ENCODE data around the gene CMIP. TPM values are rescaled to one million over a fixed set of nuclear protein-coding genes. Genes with fewer than 3 reads are reported as not detected.

Gene CMIP
- polyA plus RNA-seq, 3 donors, result 0.85 to 61.9 (median 0.93) TPM

DNA sequence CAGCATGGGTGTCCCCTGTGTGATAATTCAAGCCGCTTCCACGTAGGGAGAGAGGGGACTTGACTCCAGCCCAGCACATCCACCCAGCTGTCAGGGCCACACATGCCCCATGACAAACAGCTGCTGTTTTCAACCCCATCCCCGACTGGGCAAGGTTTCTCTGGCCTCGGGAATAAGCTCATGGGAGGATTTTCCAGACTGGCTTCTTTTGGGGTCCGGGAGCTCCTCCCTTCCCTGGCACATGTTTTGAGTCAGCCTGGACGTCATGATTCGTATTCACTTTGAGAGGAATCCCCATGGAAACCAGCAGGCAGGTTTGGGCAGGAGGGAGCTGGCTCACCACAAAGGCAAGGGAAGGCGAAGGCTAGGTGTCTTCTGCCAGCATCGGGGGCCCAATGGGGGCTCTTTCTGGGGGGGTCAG is 156.4 kb downstream of the CMIP start:
- Histone ChIP-seq H3K9me3 (replicated peaks in 1 of 2; ENCODE audit: control insufficient read depth in 1 of 2, insufficient read depth in 1 of 2, low read length in 2 of 2) (no peaks in the 10 kb centered on the region), H3K27me3 (ENCODE audit: control insufficient read depth in 2 of 2, insufficient read depth in 2 of 2, low read length in 2 of 2) (no peaks in the 10 kb centered on the region), H3K4me2 (replicated peaks; ENCODE audit: extremely low read depth, low read length, poor library complexity, severe bottlenecking) (no peak overlapping the region), H4K20me1 (ENCODE audit: insufficient read depth, low read length) (peaks cover 100% of the 10 kb centered on the region), H3K36me3 (replicated peaks in 1 of 2; ENCODE audit: control insufficient read depth in 1 of 2, insufficient read depth in 2 of 2, low read length in 2 of 2) (peaks cover 0 to 28% of the 10 kb centered on the region in 2 donors), H3K27ac (ENCODE audit: low read depth in 1 of 2, low read length in 2 of 2) (no peak overlapping the region), H3K79me2 (ENCODE audit: insufficient read depth, low read length) (peaks cover 95% of the 10 kb centered on the region), H3K4me3 (replicated peaks in 1 of 3; ENCODE audit: low read depth in 2 of 3, low read length in 3 of 3) (no peak overlapping the region), H3K4me1 (ENCODE audit: control insufficient read depth in 1 of 2, insufficient read depth in 2 of 2, low read length in 2 of 2) (no peaks in the 10 kb centered on the region), H3K9ac (ENCODE audit: insufficient read depth, low read length, poor library complexity, severe bottlenecking) (no peak overlapping the region), H2AFZ (ENCODE audit: insufficient read depth, low read depth, low read length, poor library complexity, severe bottlenecking) (no peak overlapping the region)
- 96% methylated on average over 6 of the region's 9 CpGs for WGBS (ENCODE audit: insufficient coverage)
- TF ChIP-seq, protein P1, sequence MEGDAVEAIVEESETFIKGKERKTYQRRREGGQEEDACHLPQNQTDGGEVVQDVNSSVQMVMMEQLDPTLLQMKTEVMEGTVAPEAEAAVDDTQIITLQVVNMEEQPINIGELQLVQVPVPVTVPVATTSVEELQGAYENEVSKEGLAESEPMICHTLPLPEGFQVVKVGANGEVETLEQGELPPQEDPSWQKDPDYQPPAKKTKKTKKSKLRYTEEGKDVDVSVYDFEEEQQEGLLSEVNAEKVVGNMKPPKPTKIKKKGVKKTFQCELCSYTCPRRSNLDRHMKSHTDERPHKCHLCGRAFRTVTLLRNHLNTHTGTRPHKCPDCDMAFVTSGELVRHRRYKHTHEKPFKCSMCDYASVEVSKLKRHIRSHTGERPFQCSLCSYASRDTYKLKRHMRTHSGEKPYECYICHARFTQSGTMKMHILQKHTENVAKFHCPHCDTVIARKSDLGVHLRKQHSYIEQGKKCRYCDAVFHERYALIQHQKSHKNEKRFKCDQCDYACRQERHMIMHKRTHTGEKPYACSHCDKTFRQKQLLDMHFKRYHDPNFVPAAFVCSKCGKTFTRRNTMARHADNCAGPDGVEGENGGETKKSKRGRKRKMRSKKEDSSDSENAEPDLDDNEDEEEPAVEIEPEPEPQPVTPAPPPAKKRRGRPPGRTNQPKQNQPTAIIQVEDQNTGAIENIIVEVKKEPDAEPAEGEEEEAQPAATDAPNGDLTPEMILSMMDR (IDR thresholded peaks at IDR 0.05), result no peak
- Mint-ChIP-seq H3K27me3 (ENCODE audit: low read depth in 3 of 3) (no peaks in the 10 kb centered on the region), H3K27ac (peak overlapping the region in 2 of 7 donors; percentile 10 to 47), H3K9me3 (peaks cover 0 to 2% (median 0%) of the 10 kb centered on the region in 7 donors), H3K36me3 (peaks cover 18 to 21% of the 10 kb centered on the region in 2 donors), H3K4me3 (no peak overlapping the region), H3K4me1 (peaks cover 29% of the 10 kb centered on the region)
- DNase-seq, result no peak
- intact Hi-C loops (cut with micrococcal nuclease), result no loop called here

DNA sequence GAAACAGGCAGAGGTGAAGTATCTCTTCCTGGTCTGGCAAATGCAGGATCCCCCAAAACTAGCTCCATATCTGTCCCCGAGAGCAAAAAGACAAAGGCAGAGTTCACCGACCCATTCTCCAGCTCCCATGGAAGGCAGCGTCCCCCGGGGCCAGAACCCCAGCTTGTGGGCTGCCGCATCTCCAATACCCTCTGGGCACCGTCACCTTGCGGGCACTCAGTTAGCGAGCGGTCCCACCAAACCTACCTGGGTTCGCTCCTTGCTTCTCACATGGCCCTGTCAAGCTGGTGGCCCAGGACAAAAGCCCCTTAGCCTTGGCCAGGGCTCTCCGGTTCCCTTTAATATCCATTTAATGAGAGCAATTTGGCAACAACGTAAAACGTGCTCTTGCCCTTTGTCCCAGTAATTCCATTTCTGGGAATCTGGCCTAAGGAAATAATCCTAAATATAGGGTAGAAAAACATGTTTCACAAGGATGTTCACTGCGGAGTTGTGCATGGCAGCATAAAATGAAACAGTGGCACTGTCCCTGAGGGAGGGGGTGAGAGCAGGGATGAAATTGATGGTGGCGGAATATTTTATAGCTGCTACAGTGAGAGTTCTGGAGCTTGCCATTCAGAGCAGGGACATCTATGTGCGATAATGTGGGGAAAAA is 157.1 kb downstream of the CMIP start:
- intact Hi-C loops (cut with micrococcal nuclease), result no loop called here
- Mint-ChIP-seq H3K4me3 (no peak overlapping the region), H3K9me3 (peaks cover 0 to 2% (median 0%) of the 10 kb centered on the region in 7 donors), H3K27ac (peak overlapping the region in 2 of 7 donors; percentile 31 to 47), H3K27me3 (ENCODE audit: low read depth in 3 of 3) (no peaks in the 10 kb centered on the region), H3K4me1 (peaks cover 25% of the 10 kb centered on the region), H3K36me3 (peaks cover 20 to 23% of the 10 kb centered on the region in 2 donors)
- Histone ChIP-seq H3K4me3 (replicated peaks in 1 of 3; ENCODE audit: low read depth in 2 of 3, low read length in 3 of 3) (no peak overlapping the region), H3K9ac (ENCODE audit: insufficient read depth, low read length, poor library complexity, severe bottlenecking) (no peak overlapping the region), H3K27me3 (ENCODE audit: control insufficient read depth in 2 of 2, insufficient read depth in 2 of 2, low read length in 2 of 2) (no peaks in the 10 kb centered on the region), H3K4me2 (replicated peaks; ENCODE audit: extremely low read depth, low read length, poor library complexity, severe bottlenecking) (no peak overlapping the region), H4K20me1 (ENCODE audit: insufficient read depth, low read length) (peaks cover 100% of the 10 kb centered on the region), H3K4me1 (ENCODE audit: control insufficient read depth in 1 of 2, insufficient read depth in 2 of 2, low read length in 2 of 2) (no peaks in the 10 kb centered on the region), H3K36me3 (replicated peaks in 1 of 2; ENCODE audit: control insufficient read depth in 1 of 2, insufficient read depth in 2 of 2, low read length in 2 of 2) (peaks cover 0 to 35% of the 10 kb centered on the region in 2 donors), H2AFZ (ENCODE audit: insufficient read depth, low read depth, low read length, poor library complexity, severe bottlenecking) (no peak overlapping the region), H3K27ac (ENCODE audit: low read depth in 1 of 2, low read length in 2 of 2) (no peak overlapping the region), H3K9me3 (replicated peaks in 1 of 2; ENCODE audit: control insufficient read depth in 1 of 2, insufficient read depth in 1 of 2, low read length in 2 of 2) (no peaks in the 10 kb centered on the region), H3K79me2 (ENCODE audit: insufficient read depth, low read length) (peaks cover 95% of the 10 kb centered on the region)
- WGBS (ENCODE audit: insufficient coverage), result 98% methylated on average over 14 of the region's 16 CpGs
- TF ChIP-seq, protein P1 (IDR thresholded peaks at IDR 0.05), result no peak
- no peak for DNase-seq

Measured in CD14-positive monocyte (primary cell).